Urinary bladder (tissue), 4 donors: Measurements from ENCODE around the gene MRPL1. TPM values are rescaled to one million over a fixed set of nuclear protein-coding genes. Genes with fewer than 3 reads are reported as not detected.

ENCODE experiments used
- DNase-seq: peaks from one replicate; pipeline ENCODE4 v3.0.0-alpha.2; 2015; ENCODE audit errors: extremely low spot score
- H3K27ac ChIP-seq: one replicate; pipeline ENCODE4 v1.5.1; 2013; ENCODE audit warnings: low read depth, mild to moderate bottlenecking, moderate library complexity
- H3K36me3 ChIP-seq: one replicate; pipeline ENCODE4 v1.6.1; 2013; ENCODE audit warnings: mild to moderate bottlenecking, moderate library complexity; ENCODE audit not compliant: insufficient read depth
- H3K4me1 ChIP-seq: one replicate; pipeline ENCODE4 v1.6.1; 2013; ENCODE audit warnings: mild to moderate bottlenecking, moderate library complexity; ENCODE audit not compliant: insufficient read depth
- H3K4me3 ChIP-seq: one replicate; pipeline ENCODE4 v1.5.1; 2013; ENCODE audit warnings: low read depth, low read length
- WGBS: extraction: QIAGEN DNeasy Blood & Tissue Kit; methylation state at CpG from one replicate; pipeline ENCODE4 v1.1.7; 2013; 5-methylcytosine and 5-hydroxymethylcytosine counted together
- polyA plus RNA-seq: library from polyadenylated mRNA; stranded (reverse); fragments of 200-250 nt; gene quantifications from one replicate; pipeline ENCODE4 v1.2.3, GENCODE V29; 2013
- total RNA-seq: library from RNA; depleted of rRNA; stranded (reverse); fragments of >200 nt; gene quantifications from one replicate; pipeline ENCODE4 v1.2.3, GENCODE V29; 2014
- donor health status: healthy with polysubstance abuse.
- donor health status: healthy.

The MRPL1 gene
- 42.8 TPM for total RNA-seq
- 22.8 TPM for polyA plus RNA-seq

- no peaks in the 10 kb centered on the region for H3K36me3 ChIP-seq
- under 1% methylated on average over 33 of the region's 33 CpGs for WGBS
- H3K27ac ChIP-seq: peak within 1 kb of the TSS; percentile 93
- peak within 1 kb of the TSS; percentile 73 for H3K4me3 ChIP-seq
- peak; percentile 94 for DNase-seq
- H3K4me1 ChIP-seq: no peaks in the 10 kb centered on the region
Measured at GRCh38 chr4:77862478-77863216, at the start of gene MRPL1. MRPL1 (plus strand) TSS chr4:77862830; CDS start chr4:77862849, 19 bp downstream.

- DNase-seq: no peak
- no peaks in the 10 kb centered on the region for H3K4me1 ChIP-seq
- H3K36me3 ChIP-seq: no peaks in the 10 kb centered on the region
- no peak overlapping the region for H3K27ac ChIP-seq
- no peak overlapping the region for H3K4me3 ChIP-seq
Measured at GRCh38 chr4:77815636-77816035, 47.0 kb upstream of the MRPL1 start.

- no peak overlapping the region for H3K4me3 ChIP-seq
- no peaks in the 10 kb centered on the region for H3K4me1 ChIP-seq
- 82% methylated on average over 2 of the region's 2 CpGs for WGBS
- no peak for DNase-seq
- no peak overlapping the region for H3K27ac ChIP-seq
- no peaks in the 10 kb centered on the region for H3K36me3 ChIP-seq
Measured at GRCh38 chr4:77816546-77816945, 46.1 kb upstream of the MRPL1 start.

GRCh38 chr4:77817304-77818072 is 45.1 kb upstream of the MRPL1 start:
- DNase-seq: no peak
- peak overlapping the region; percentile 46 for H3K27ac ChIP-seq
- 43% methylated on average over 8 of the region's 8 CpGs for WGBS
- H3K4me1 ChIP-seq: no peaks in the 10 kb centered on the region
- H3K4me3 ChIP-seq: peak overlapping the region; percentile 89
- no peaks in the 10 kb centered on the region for H3K36me3 ChIP-seq

- peak; percentile 78 for DNase-seq
- no peaks in the 10 kb centered on the region for H3K36me3 ChIP-seq
- H3K27ac ChIP-seq: peak overlapping the region; percentile 97
- WGBS: under 1% methylated on average over 13 of the region's 13 CpGs
- H3K4me3 ChIP-seq: peak overlapping the region; percentile 89
- no peaks in the 10 kb centered on the region for H3K4me1 ChIP-seq
Measured at GRCh38 chr4:77818073-77818601, 44.5 kb upstream of the MRPL1 start.

- under 1% methylated on average over 89 of the region's 89 CpGs for WGBS
Measured at GRCh38 chr4:77818602-77819403, 43.8 kb upstream of the MRPL1 start, which contains the start of gene CNOT6L. CNOT6L (minus strand) TSS chr4:77819368; CDS start chr4:77819308, 60 bp downstream.

GRCh38 chr4:77819404-77819842 is 43.2 kb upstream of the MRPL1 start:
- Histone ChIP-seq H3K4me3 (peak overlapping the region; percentile 89), H3K27ac (peak overlapping the region; percentile 97), H3K4me1 (no peaks in the 10 kb centered on the region), H3K36me3 (no peaks in the 10 kb centered on the region)
- DNase-seq: no peak
- WGBS: under 1% methylated on average over 66 of the region's 66 CpGs

More at GRCh38 chr4:77818602-77819403, 43.8 kb upstream of the MRPL1 start, which contains the start of gene CNOT6L:
- no peaks in the 10 kb centered on the region for H3K36me3 ChIP-seq
- peak within 1 kb of the TSS; percentile 97 for H3K27ac ChIP-seq
- H3K4me3 ChIP-seq: peak within 1 kb of the TSS; percentile 89
- H3K4me1 ChIP-seq: no peaks in the 10 kb centered on the region
- peak; percentile 33 for DNase-seq

- WGBS: under 1% methylated on average over 81 of the region's 81 CpGs
- Histone ChIP-seq H3K36me3 (no peaks in the 10 kb centered on the region), H3K4me3 (peak overlapping the region; percentile 89), H3K27ac (peak overlapping the region; percentile 97), H3K4me1 (no peaks in the 10 kb centered on the region)
- peak; percentile 74 for DNase-seq
Measured at GRCh38 chr4:77819843-77820648, 42.6 kb upstream of the MRPL1 start.

GRCh38 chr4:77820649-77821561 is 41.7 kb upstream of the MRPL1 start:
- DNase-seq: peak; percentile 10
- H3K27ac ChIP-seq: peak overlapping the region; percentile 93
- no peaks in the 10 kb centered on the region for H3K4me1 ChIP-seq
- peak overlapping the region; percentile 89 for H3K4me3 ChIP-seq
- H3K36me3 ChIP-seq: no peaks in the 10 kb centered on the region
- 13% methylated on average over 14 of the region's 14 CpGs for WGBS

- H3K36me3 ChIP-seq: no peaks in the 10 kb centered on the region
- peak overlapping the region; percentile 34 for H3K27ac ChIP-seq
- DNase-seq: no peak
- 68% methylated on average over 1 of the region's 1 CpG for WGBS
- no peak overlapping the region for H3K4me3 ChIP-seq
- no peaks in the 10 kb centered on the region for H3K4me1 ChIP-seq
Measured at GRCh38 chr4:77821775-77822174, 40.9 kb upstream of the MRPL1 start.

- Histone ChIP-seq H3K27ac (no peak overlapping the region), H3K4me1 (no peaks in the 10 kb centered on the region), H3K36me3 (no peaks in the 10 kb centered on the region), H3K4me3 (no peak overlapping the region)
- no peak for DNase-seq
- WGBS: 81% methylated on average over 6 of the region's 6 CpGs
Measured at GRCh38 chr4:77826275-77826674, 36.4 kb upstream of the MRPL1 start.

- Histone ChIP-seq H3K27ac (no peak overlapping the region), H3K36me3 (no peaks in the 10 kb centered on the region), H3K4me3 (no peak overlapping the region), H3K4me1 (no peaks in the 10 kb centered on the region)
- no peak for DNase-seq
Measured at GRCh38 chr4:77827343-77827742, 35.3 kb upstream of the MRPL1 start.
